H9 (cell line): Measurements from ENCODE around the gene RUSC2. TPM values are rescaled to one million over a fixed set of nuclear protein-coding genes. Genes with fewer than 3 reads are reported as not detected.

ENCODE experiments used
- DNase-seq: peaks from one replicate; pipeline ENCODE4 v3.0.0-alpha.2; 2017
- H2AFZ ChIP-seq: one replicate; pipeline ENCODE4 v1.6.1; 2013; ENCODE audit warnings: mild to moderate bottlenecking, low read length, control low read depth, moderate library complexity
- H2AK5ac ChIP-seq: 2 replicates; pipeline ENCODE4 v1.6.1; 2013; ENCODE audit warnings: low read length, control low read depth, mixed read lengths; ENCODE audit not compliant: insufficient read length
- H2BK120ac ChIP-seq: one replicate; pipeline ENCODE4 v1.6.1; 2013; ENCODE audit warnings: low read depth, mild to moderate bottlenecking, low read length, control low read depth, inconsistent platforms; ENCODE audit not compliant: poor library complexity, severe bottlenecking
- H2BK12ac ChIP-seq: 2 replicates; pipeline ENCODE4 v1.6.1; 2013; ENCODE audit warnings: low read length, control low read depth, mixed read lengths, low read depth; ENCODE audit not compliant: insufficient read length
- H2BK15ac ChIP-seq: 2 replicates; pipeline ENCODE4 v1.6.1; 2013; ENCODE audit warnings: low read depth, low read length, control low read depth
- H2BK20ac ChIP-seq: one replicate; pipeline ENCODE4 v1.6.1; 2013; ENCODE audit warnings: low read depth, mild to moderate bottlenecking, low read length, control low read depth, inconsistent platforms; ENCODE audit not compliant: poor library complexity, severe bottlenecking
- H2BK5ac ChIP-seq: 2 replicates; pipeline ENCODE4 v1.6.1; 2013; ENCODE audit warnings: low read length, control low read depth, mixed read lengths; ENCODE audit not compliant: insufficient read length
- H3K14ac ChIP-seq: 2 replicates; pipeline ENCODE4 v1.6.1; 2013; ENCODE audit warnings: low read length, control low read depth; ENCODE audit not compliant: insufficient read depth
- H3K18ac ChIP-seq: 2 replicates; pipeline ENCODE4 v1.6.1; 2013; ENCODE audit warnings: low read depth, mild to moderate bottlenecking, mixed read lengths, low read length, control low read depth; ENCODE audit not compliant: insufficient read length
- H3K23ac ChIP-seq: 2 replicates; pipeline ENCODE4 v1.6.1; 2013; ENCODE audit warnings: low read length, control low read depth, mixed read lengths, low read depth; ENCODE audit not compliant: insufficient read length
- H3K23me2 ChIP-seq: 2 replicates; pipeline ENCODE4 v1.6.1; 2013; ENCODE audit warnings: low read depth, mild to moderate bottlenecking, mixed read lengths, low read length, control low read depth; ENCODE audit not compliant: insufficient read length, poor library complexity, severe bottlenecking
- H3K27ac ChIP-seq: 2 replicates; pipeline ENCODE4 v1.5.1; 2013; ENCODE audit warnings: low read length, control low read depth, mixed read lengths, low read depth; ENCODE audit not compliant: insufficient read length
- H3K27me3 ChIP-seq: 2 replicates; pipeline ENCODE4 v1.6.1; 2013; ENCODE audit warnings: low read length, control low read depth, inconsistent platforms; ENCODE audit not compliant: insufficient read depth
- H3K4ac ChIP-seq: 2 replicates; pipeline ENCODE4 v1.6.1; 2013; ENCODE audit warnings: low read depth, mild to moderate bottlenecking, control low read depth, inconsistent platforms, low read length, moderate library complexity
- H3K4me1 ChIP-seq: 2 replicates; pipeline ENCODE4 v1.6.1; 2013; ENCODE audit warnings: low read length, control low read depth, inconsistent platforms; ENCODE audit not compliant: insufficient read depth
- H3K4me2 ChIP-seq: 2 replicates; pipeline ENCODE4 v1.6.1; 2013; ENCODE audit warnings: low read length, control low read depth, mixed read lengths; ENCODE audit not compliant: insufficient read length, insufficient read depth
- H3K56ac ChIP-seq: 2 replicates; pipeline ENCODE4 v1.6.1; 2013; ENCODE audit warnings: low read depth, mild to moderate bottlenecking, mixed read lengths, low read length, control low read depth; ENCODE audit not compliant: insufficient read length
- H3K79me1 ChIP-seq: 2 replicates; pipeline ENCODE4 v1.6.1; 2013; ENCODE audit warnings: low read depth, mild to moderate bottlenecking, moderate library complexity, low read length, control low read depth, inconsistent platforms; ENCODE audit not compliant: insufficient read depth, poor library complexity, severe bottlenecking
- H3K79me2 ChIP-seq: 2 replicates; pipeline ENCODE4 v1.6.1; 2013; ENCODE audit warnings: low read length, control low read depth, inconsistent platforms; ENCODE audit not compliant: insufficient read depth
- H3K9ac ChIP-seq: 2 replicates; pipeline ENCODE4 v1.6.1; 2013; ENCODE audit warnings: low read length, control low read depth, mixed read lengths; ENCODE audit not compliant: insufficient read length; ENCODE audit errors: extremely low read depth
- H3K9me3 ChIP-seq: one replicate; pipeline ENCODE4 v1.6.1; 2013; ENCODE audit warnings: low read depth, low read length, inconsistent platforms; ENCODE audit not compliant: control insufficient read depth
- H3T11ph ChIP-seq: one replicate; pipeline ENCODE4 v1.6.1; 2013; ENCODE audit warnings: mild to moderate bottlenecking, low read length, control low read depth, inconsistent platforms
- H4K20me1 ChIP-seq: one replicate; pipeline ENCODE4 v1.6.1; 2013; ENCODE audit not compliant: control insufficient read depth, insufficient read length, insufficient read depth
- H4K5ac ChIP-seq: 2 replicates; pipeline ENCODE4 v1.6.1; 2013; ENCODE audit warnings: low read depth, mild to moderate bottlenecking, mixed read lengths, low read length, control low read depth; ENCODE audit not compliant: insufficient read length
- H4K8ac ChIP-seq: replicated peaks from 2 replicates; pipeline ENCODE4 v1.6.1; 2013; ENCODE audit warnings: low read length, control low read depth, mixed read lengths, low read depth; ENCODE audit not compliant: insufficient read length
- H4K91ac ChIP-seq: 2 replicates; pipeline ENCODE4 v1.6.1; 2013; ENCODE audit warnings: low read depth, mild to moderate bottlenecking, moderate library complexity, mixed read lengths, low read length, control low read depth; ENCODE audit not compliant: insufficient read length
- H3K27ac Mint-ChIP-seq, 3 experiments: 2 replicates in 2 of 3; 3 replicates in 1 of 3; pipeline ENCODE4 v1.8.0; 2020 to 2021; ENCODE audit warnings: mixed read lengths in 3 of 3, mild to moderate bottlenecking in 1 of 3, moderate library complexity in 1 of 3
- H3K27me3 Mint-ChIP-seq: 2 replicates; pipeline ENCODE4 v1.8.0; 2021; ENCODE audit warnings: low read depth, mild to moderate bottlenecking, moderate library complexity, mixed read lengths
- H3K36me3 Mint-ChIP-seq, 3 experiments: 2 replicates in 2 of 3; 3 replicates in 1 of 3; pipeline ENCODE4 v1.8.0; 2020 to 2021; ENCODE audit warnings: low read depth in 3 of 3, mixed read lengths in 3 of 3; ENCODE audit not compliant: insufficient read depth in 1 of 3
- H3K4me1 Mint-ChIP-seq, 2 experiments: 2 replicates each; pipeline ENCODE4 v1.8.0; 2020; ENCODE audit warnings: mixed read lengths in 2 of 2
- H3K4me3 Mint-ChIP-seq, 2 experiments: 2 replicates in 1 of 2; 3 replicates in 1 of 2; pipeline ENCODE4 v1.8.0; 2020 to 2021; ENCODE audit warnings: mild to moderate bottlenecking in 2 of 2, mixed read lengths in 2 of 2, moderate library complexity in 1 of 2
- H3K9me3 Mint-ChIP-seq, 2 experiments: 2 replicates in 1 of 2; 3 replicates in 1 of 2; pipeline ENCODE4 v1.8.0; 2020; ENCODE audit warnings: mild to moderate bottlenecking in 2 of 2, mixed read lengths in 2 of 2, moderate library complexity in 1 of 2
- CTCF ChIP-seq: fragments of 200-600 bp; sonication (generic); conservative IDR thresholded peaks from 3 replicates; pipeline ENCODE4 v1.8.0; 2021; ENCODE audit warnings: antibody characterized with exemption, mild to moderate bottlenecking
- WGBS: extraction: QIAGEN DNeasy Blood & Tissue Kit; methylation state at CpG from one replicate; pipeline ENCODE4 v1.1.7; 2013; ENCODE audit warnings: missing lambda C conversion rate, low lambda C conversion rate, mixed read lengths; ENCODE audit not compliant: insufficient read length; ENCODE audit errors: extremely low coverage; 5-methylcytosine and 5-hydroxymethylcytosine counted together
- total RNA-seq: library from RNA; stranded (reverse); gene quantifications from 2 replicates; pipeline ENCODE4 v1.2.1, GENCODE V29; 2021

Gene RUSC2
- total RNA-seq, 1 experiment from 2014 or later = 6.3 TPM

- Mint-ChIP-seq H3K4me1 (no peaks in the 10 kb centered on the region), H3K27ac (no peak overlapping the region), H3K27me3 (peaks cover 14% of the 10 kb centered on the region), H3K4me3 (no peak overlapping the region), H3K9me3 (no peaks in the 10 kb centered on the region), H3K36me3 (no peaks in the 10 kb centered on the region)
- Histone ChIP-seq H3K18ac (no peak overlapping the region), H4K20me1 (no peaks in the 10 kb centered on the region), H2BK5ac (no peak overlapping the region), H4K5ac (no peak overlapping the region), H3K27ac (no peak overlapping the region), H3K27me3 (no peaks in the 10 kb centered on the region), H2AK5ac (no peak overlapping the region), H3K4me1 (no peaks in the 10 kb centered on the region), H4K91ac (no peak overlapping the region), H4K8ac (no peak overlapping the region), H2BK120ac (no peak overlapping the region), H3K4me2 (no peak overlapping the region), H3K4ac (no peak overlapping the region), H3K56ac (no peak overlapping the region), H3K79me1 (no peaks in the 10 kb centered on the region), H3T11ph (no peak overlapping the region), H2AFZ (no peak overlapping the region), H3K9me3 (no peaks in the 10 kb centered on the region), H3K23me2 (no peaks in the 10 kb centered on the region), H2BK12ac (no peak overlapping the region), H3K14ac (no peak overlapping the region), H2BK15ac (no peak overlapping the region), H3K79me2 (no peaks in the 10 kb centered on the region), H2BK20ac (no peak overlapping the region), H3K9ac (no peak overlapping the region), H3K23ac (no peak overlapping the region)
- TF ChIP-seq CTCF = no peak
- DNase-seq = no peak
- WGBS = no CpG with 5 or more reads among the region's 1 CpG
Measured at GRCh38 chr9:35470340-35470739, 19.6 kb upstream of the RUSC2 start.
